Measurements from ENCODE around the gene FBLN1. TPM values are rescaled to one million over a fixed set of nuclear protein-coding genes. Genes with fewer than 3 reads are reported as not detected.

The FBLN1 gene
- total RNA-seq, 1 experiment from 2014 or later, result 183 TPM

DNA sequence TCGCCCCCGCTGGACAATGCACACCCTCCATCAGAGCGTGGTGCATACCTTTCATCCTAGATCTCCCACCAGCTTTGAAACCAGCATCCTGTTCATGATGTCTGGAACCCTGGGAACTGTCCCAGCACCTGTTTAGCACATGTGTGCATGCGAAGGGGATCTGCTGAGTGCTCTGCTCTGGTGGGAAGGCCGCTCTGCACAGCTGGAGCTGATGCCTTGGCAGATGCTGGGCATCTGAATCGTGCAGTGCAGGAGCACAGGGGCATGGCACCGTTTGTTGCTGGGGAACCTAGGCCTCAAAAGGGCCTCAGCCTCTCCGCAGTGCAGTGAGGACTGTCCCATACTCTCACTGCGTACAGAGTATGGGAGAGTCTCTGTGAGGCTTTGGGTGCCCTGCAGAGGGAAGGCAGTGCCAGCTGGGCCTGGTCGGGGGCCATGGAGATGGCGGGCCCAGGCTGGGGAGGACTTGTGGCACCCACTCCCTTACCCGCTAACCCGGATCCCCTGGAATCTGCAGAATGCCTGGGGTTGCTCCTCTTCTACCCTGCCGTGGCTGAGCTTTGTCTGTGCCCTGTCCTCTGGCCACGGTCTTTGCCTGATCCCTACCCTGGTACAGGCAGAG lies 96.0 kb downstream of the FBLN1 start (continued):
- TF ChIP-seq, protein P1, sequence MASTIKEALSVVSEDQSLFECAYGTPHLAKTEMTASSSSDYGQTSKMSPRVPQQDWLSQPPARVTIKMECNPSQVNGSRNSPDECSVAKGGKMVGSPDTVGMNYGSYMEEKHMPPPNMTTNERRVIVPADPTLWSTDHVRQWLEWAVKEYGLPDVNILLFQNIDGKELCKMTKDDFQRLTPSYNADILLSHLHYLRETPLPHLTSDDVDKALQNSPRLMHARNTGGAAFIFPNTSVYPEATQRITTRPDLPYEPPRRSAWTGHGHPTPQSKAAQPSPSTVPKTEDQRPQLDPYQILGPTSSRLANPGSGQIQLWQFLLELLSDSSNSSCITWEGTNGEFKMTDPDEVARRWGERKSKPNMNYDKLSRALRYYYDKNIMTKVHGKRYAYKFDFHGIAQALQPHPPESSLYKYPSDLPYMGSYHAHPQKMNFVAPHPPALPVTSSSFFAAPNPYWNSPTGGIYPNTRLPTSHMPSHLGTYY (CRISPR knock-in tag; IDR thresholded peaks at IDR 0.05), result no peak
- no peak for TF ChIP-seq CBFB (CRISPR knock-in tag; IDR thresholded peaks at IDR 0.05; ENCODE audit: low read depth)
- no peak for TF ChIP-seq ZNF671 (CRISPR knock-in tag; IDR thresholded peaks at IDR 0.05)
- TF ChIP-seq, protein P2, sequence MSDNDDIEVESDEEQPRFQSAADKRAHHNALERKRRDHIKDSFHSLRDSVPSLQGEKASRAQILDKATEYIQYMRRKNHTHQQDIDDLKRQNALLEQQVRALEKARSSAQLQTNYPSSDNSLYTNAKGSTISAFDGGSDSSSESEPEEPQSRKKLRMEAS (CRISPR knock-in tag; IDR thresholded peaks at IDR 0.05), result no peak
- no peak for TF ChIP-seq HMGA2 (CRISPR knock-in tag; IDR thresholded peaks at IDR 0.05)
- TF ChIP-seq ZNF416 (CRISPR knock-in tag; IDR thresholded peaks at IDR 0.05), result no peak

DNA sequence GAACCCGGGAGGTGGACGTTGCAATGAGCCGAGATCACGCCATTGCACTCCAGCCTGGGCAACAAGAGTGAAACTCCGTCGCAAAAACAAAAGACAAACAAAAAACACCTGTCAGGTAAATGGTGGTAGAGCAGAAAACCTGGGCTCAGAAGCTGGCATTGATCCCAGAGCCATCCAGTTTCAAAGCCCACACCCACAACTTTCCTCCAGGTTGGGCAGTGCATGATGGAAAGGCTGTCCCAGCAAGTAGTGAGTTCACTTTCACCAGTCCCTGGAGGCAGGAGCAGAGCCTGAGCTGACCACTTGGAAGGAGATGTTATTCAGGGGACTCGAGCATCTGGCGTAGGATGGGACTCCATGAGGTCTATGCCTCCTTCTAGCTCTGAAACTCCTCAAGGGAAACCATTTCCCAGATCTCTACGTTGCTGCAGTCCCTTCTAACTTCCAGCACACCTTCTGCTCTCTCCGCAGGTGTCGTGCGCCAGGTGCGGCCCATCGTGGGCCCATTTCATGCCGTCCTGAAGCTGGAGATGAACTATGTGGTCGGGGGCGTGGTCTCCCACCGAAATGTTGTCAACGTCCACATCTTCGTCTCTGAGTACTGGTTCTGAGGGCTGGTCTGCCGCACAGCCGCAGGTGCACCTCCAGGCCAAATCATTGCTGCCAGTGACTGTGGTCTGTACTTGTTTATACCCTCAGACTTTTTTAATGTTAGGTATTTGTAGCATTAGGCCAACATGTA lies 97.3 kb downstream of the FBLN1 start:
- no peaks in the 10 kb centered on the region for H3K27me3 Mint-ChIP-seq (ENCODE audit: low read depth)
- ATAC-seq, result no peak
- ChIA-PET CTCF (interaction anchor here (0.9 to 2.0 kb wide), 2 partner anchors 22 to 378 kb away, joined by 3 to 5 read pairs; no protein-coding TSS in a partner anchor), POLR2A (no interaction called here)
- H3K27ac Mint-ChIP-seq, result no peak overlapping the region; the same call in 1 of the 2 replicates
- no peak overlapping the region for H3K4me3 Mint-ChIP-seq
- peaks cover 6% of the 10 kb centered on the region for H3K36me3 Mint-ChIP-seq
- no peaks in the 10 kb centered on the region for H3K9me3 Mint-ChIP-seq
- DNase-seq (ENCODE audit: low spot score), result no peak
- H3K4me1 Mint-ChIP-seq, result peaks cover 17% of the 10 kb centered on the region
- TF ChIP-seq, protein P3, sequence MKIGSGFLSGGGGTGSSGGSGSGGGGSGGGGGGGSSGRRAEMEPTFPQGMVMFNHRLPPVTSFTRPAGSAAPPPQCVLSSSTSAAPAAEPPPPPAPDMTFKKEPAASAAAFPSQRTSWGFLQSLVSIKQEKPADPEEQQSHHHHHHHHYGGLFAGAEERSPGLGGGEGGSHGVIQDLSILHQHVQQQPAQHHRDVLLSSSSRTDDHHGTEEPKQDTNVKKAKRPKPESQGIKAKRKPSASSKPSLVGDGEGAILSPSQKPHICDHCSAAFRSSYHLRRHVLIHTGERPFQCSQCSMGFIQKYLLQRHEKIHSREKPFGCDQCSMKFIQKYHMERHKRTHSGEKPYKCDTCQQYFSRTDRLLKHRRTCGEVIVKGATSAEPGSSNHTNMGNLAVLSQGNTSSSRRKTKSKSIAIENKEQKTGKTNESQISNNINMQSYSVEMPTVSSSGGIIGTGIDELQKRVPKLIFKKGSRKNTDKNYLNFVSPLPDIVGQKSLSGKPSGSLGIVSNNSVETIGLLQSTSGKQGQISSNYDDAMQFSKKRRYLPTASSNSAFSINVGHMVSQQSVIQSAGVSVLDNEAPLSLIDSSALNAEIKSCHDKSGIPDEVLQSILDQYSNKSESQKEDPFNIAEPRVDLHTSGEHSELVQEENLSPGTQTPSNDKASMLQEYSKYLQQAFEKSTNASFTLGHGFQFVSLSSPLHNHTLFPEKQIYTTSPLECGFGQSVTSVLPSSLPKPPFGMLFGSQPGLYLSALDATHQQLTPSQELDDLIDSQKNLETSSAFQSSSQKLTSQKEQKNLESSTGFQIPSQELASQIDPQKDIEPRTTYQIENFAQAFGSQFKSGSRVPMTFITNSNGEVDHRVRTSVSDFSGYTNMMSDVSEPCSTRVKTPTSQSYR (CRISPR knock-in tag; IDR thresholded peaks at IDR 0.05), result no peak
- TF ChIP-seq NFYB (CRISPR knock-in tag; conservative IDR thresholded peaks at IDR 0.05; ENCODE audit: low read depth) (no peak), SP1 (CRISPR knock-in tag; conservative IDR thresholded peaks at IDR 0.05) (no peak), ETV6 (CRISPR knock-in tag; IDR thresholded peaks at IDR 0.05) (no peak), NFE2L1 (CRISPR knock-in tag; IDR thresholded peaks at IDR 0.05) (no peak), GTF2I (CRISPR knock-in tag; conservative IDR thresholded peaks at IDR 0.05) (no peak), ZNF219 (CRISPR knock-in tag; IDR thresholded peaks at IDR 0.05; ENCODE audit: borderline replicate concordance) (no peak), NR3C1 (CRISPR knock-in tag; conservative IDR thresholded peaks at IDR 0.05; ENCODE audit: low read depth) (no peak), ZNF423 (CRISPR knock-in tag; IDR thresholded peaks at IDR 0.05) (no peak)
- TF ChIP-seq, protein P4, sequence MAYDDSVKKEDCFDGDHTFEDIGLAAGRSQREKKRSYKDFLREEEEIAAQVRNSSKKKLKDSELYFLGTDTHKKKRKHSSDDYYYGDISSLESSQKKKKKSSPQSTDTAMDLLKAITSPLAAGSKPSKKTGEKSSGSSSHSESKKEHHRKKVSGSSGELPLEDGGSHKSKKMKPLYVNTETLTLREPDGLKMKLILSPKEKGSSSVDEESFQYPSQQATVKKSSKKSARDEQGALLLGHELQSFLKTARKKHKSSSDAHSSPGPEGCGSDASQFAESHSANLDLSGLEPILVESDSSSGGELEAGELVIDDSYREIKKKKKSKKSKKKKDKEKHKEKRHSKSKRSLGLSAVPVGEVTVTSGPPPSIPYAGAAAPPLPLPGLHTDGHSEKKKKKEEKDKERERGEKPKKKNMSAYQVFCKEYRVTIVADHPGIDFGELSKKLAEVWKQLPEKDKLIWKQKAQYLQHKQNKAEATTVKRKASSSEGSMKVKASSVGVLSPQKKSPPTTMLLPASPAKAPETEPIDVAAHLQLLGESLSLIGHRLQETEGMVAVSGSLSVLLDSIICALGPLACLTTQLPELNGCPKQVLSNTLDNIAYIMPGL (CRISPR knock-in tag; IDR thresholded peaks at IDR 0.05), result no peak
- TF ChIP-seq, protein P5, sequence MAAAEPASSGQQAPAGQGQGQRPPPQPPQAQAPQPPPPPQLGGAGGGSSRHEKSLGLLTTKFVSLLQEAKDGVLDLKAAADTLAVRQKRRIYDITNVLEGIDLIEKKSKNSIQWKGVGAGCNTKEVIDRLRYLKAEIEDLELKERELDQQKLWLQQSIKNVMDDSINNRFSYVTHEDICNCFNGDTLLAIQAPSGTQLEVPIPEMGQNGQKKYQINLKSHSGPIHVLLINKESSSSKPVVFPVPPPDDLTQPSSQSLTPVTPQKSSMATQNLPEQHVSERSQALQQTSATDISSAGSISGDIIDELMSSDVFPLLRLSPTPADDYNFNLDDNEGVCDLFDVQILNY (CRISPR knock-in tag; IDR thresholded peaks at IDR 0.05), result no peak
- TF ChIP-seq, protein P6, sequence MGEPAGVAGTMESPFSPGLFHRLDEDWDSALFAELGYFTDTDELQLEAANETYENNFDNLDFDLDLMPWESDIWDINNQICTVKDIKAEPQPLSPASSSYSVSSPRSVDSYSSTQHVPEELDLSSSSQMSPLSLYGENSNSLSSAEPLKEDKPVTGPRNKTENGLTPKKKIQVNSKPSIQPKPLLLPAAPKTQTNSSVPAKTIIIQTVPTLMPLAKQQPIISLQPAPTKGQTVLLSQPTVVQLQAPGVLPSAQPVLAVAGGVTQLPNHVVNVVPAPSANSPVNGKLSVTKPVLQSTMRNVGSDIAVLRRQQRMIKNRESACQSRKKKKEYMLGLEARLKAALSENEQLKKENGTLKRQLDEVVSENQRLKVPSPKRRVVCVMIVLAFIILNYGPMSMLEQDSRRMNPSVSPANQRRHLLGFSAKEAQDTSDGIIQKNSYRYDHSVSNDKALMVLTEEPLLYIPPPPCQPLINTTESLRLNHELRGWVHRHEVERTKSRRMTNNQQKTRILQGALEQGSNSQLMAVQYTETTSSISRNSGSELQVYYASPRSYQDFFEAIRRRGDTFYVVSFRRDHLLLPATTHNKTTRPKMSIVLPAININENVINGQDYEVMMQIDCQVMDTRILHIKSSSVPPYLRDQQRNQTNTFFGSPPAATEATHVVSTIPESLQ (CRISPR knock-in tag; IDR thresholded peaks at IDR 0.05), result no peak
- TF ChIP-seq, protein P7, sequence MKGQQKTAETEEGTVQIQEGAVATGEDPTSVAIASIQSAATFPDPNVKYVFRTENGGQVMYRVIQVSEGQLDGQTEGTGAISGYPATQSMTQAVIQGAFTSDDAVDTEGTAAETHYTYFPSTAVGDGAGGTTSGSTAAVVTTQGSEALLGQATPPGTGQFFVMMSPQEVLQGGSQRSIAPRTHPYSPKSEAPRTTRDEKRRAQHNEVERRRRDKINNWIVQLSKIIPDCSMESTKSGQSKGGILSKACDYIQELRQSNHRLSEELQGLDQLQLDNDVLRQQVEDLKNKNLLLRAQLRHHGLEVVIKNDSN (CRISPR knock-in tag; IDR thresholded peaks at IDR 0.05), result no peak
- TF ChIP-seq, protein P8, sequence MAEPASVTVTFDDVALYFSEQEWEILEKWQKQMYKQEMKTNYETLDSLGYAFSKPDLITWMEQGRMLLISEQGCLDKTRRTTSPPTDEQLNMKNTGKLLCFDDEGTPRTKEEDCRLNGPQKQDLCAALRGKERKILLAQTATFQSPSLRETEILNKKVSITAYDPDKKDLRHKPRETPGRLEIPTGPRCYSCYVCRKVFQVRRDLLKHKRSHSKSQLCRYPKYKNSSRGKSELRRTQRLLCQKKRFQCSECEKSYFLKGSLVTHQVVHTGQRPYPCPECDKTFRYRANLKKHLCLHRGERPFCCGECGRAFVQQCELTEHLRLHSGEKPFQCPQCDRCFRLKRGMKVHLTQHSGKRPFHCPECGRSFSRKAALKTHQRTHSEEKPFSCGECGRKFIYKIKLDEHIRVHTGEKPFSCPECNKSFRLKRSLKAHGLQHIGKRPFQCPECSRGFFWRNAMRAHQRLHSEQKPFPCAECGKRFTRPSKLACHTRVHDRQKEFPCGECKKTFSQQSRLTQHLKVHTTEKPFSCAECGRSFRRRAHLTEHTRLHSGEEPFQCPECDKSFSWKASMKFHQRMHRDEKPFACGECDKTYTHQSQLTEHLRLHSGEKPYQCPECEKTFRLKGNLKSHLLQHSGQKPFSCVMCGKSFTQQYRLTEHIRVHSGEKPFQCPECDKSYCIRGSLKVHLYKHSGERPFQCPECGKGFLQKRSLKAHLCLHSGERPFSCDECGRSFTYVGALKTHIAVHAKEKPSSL (CRISPR knock-in tag; conservative IDR thresholded peaks at IDR 0.05), result no peak
- TF ChIP-seq, protein P9, sequence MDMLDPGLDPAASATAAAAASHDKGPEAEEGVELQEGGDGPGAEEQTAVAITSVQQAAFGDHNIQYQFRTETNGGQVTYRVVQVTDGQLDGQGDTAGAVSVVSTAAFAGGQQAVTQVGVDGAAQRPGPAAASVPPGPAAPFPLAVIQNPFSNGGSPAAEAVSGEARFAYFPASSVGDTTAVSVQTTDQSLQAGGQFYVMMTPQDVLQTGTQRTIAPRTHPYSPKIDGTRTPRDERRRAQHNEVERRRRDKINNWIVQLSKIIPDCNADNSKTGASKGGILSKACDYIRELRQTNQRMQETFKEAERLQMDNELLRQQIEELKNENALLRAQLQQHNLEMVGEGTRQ (CRISPR knock-in tag; IDR thresholded peaks at IDR 0.05), result no peak
